Measurements from ENCODE around the gene F8.
A peak's percentile ranks its signal among the peaks of the same experiment; 100 is the strongest.
"Not testable (repeated sequence)": the region's sequence is repeated elsewhere in the genome, so short reads cannot be mapped to it uniquely, and the experiment has no call there.

Gene F8

DNA sequence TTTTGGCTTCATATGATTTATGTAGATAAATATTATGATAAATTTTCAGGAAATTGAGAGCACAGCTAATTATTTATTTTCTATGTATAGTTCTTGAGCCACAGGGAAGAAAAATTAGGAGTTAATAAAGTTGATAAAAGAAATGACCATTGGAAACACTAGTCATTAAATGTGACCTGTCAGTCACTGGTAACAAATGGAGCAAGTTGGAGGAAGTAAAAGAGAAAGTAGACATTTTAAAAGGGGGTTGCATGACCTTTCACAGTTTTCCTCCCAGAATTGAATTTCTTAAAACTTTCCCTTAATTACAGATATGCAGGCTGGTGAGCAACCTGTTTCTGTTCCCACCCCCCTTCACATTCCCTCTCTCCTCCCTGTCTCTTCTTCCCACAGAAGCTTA, 193.4 kb downstream of the F8 start:
- Histone ChIP-seq H3K79me2 (ENCODE audit: insufficient read depth, low read length) (no peaks in the 10 kb centered on the region), H4K20me1 (ENCODE audit: insufficient read depth, low read length, poor library complexity, severe bottlenecking) (no peaks in the 10 kb centered on the region), H3K36me3 (ENCODE audit: insufficient read depth, low read length) (no peaks in the 10 kb centered on the region), H3K4me1 (ENCODE audit: insufficient read depth, low read length, poor library complexity, severe bottlenecking) (no peaks in the 10 kb centered on the region), H3K9ac (ENCODE audit: low read depth, low read length, poor library complexity, severe bottlenecking) (no peak overlapping the region), H3K4me3 (ENCODE audit: low read length, poor library complexity, severe bottlenecking) (no peak overlapping the region), H3K9me2 (replicated peaks; ENCODE audit: low read depth, low read length) (no peaks in the 10 kb centered on the region), H3F3A (ENCODE audit: low read depth) (no peaks in the 10 kb centered on the region), H3K9me3 (ENCODE audit: insufficient read depth, low read depth, low read length) (no peaks in the 10 kb centered on the region), H3K4me2 (ENCODE audit: low read depth, low read length, poor library complexity, severe bottlenecking) (no peak overlapping the region), H3K27me3 (ENCODE audit: insufficient read depth, low read length, poor library complexity, severe bottlenecking) (no peaks in the 10 kb centered on the region), H2AFZ (ENCODE audit: low read length) (peak overlapping the region; percentile 60; the same call in 1 of the 2 replicates)
- no peak for TF ChIP-seq EZH2phosphoT487 (IDR thresholded peaks at IDR 0.05; ENCODE audit: borderline replicate concordance)

DNA sequence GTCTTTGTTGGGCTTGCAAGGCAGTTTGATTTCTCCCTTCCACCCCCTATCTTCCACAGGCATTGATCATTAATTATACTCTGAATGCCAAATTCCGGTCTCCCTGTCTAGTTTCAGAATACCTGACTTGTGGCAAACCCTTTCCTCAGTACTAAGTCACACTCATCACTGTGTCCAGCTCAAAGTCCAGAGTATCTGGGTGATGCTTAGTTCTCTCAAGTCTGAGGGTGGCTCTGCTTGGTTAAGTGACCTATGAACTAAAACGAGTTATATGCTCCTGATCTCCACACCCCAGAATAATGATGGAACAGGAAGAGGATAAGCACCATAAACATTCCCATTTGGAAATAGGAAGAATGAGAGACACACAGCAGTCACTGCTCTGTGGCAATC, 194.5 kb downstream of the F8 start:
- Histone ChIP-seq H3F3A (ENCODE audit: low read depth) (no peaks in the 10 kb centered on the region), H3K9ac (ENCODE audit: low read depth, low read length, poor library complexity, severe bottlenecking) (no peak overlapping the region), H3K4me3 (ENCODE audit: low read length, poor library complexity, severe bottlenecking) (no peak overlapping the region), H3K9me3 (ENCODE audit: insufficient read depth, low read depth, low read length) (no peaks in the 10 kb centered on the region), H3K36me3 (ENCODE audit: insufficient read depth, low read length) (no peaks in the 10 kb centered on the region), H3K79me2 (ENCODE audit: insufficient read depth, low read length) (no peaks in the 10 kb centered on the region), H3K9me2 (replicated peaks; ENCODE audit: low read depth, low read length) (no peaks in the 10 kb centered on the region), H3K4me2 (ENCODE audit: low read depth, low read length, poor library complexity, severe bottlenecking) (no peak overlapping the region), H3K4me1 (ENCODE audit: insufficient read depth, low read length, poor library complexity, severe bottlenecking) (no peaks in the 10 kb centered on the region), H2AFZ (ENCODE audit: low read length) (no peak overlapping the region), H4K20me1 (ENCODE audit: insufficient read depth, low read length, poor library complexity, severe bottlenecking) (no peaks in the 10 kb centered on the region), H3K27me3 (ENCODE audit: insufficient read depth, low read length, poor library complexity, severe bottlenecking) (no peaks in the 10 kb centered on the region)
- no peak for TF ChIP-seq EZH2phosphoT487 (IDR thresholded peaks at IDR 0.05; ENCODE audit: borderline replicate concordance)
- TF ChIP-seq, protein P1, sequence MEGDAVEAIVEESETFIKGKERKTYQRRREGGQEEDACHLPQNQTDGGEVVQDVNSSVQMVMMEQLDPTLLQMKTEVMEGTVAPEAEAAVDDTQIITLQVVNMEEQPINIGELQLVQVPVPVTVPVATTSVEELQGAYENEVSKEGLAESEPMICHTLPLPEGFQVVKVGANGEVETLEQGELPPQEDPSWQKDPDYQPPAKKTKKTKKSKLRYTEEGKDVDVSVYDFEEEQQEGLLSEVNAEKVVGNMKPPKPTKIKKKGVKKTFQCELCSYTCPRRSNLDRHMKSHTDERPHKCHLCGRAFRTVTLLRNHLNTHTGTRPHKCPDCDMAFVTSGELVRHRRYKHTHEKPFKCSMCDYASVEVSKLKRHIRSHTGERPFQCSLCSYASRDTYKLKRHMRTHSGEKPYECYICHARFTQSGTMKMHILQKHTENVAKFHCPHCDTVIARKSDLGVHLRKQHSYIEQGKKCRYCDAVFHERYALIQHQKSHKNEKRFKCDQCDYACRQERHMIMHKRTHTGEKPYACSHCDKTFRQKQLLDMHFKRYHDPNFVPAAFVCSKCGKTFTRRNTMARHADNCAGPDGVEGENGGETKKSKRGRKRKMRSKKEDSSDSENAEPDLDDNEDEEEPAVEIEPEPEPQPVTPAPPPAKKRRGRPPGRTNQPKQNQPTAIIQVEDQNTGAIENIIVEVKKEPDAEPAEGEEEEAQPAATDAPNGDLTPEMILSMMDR (conservative IDR thresholded peaks at IDR 0.05; ENCODE audit: low read length): no peak

DNA sequence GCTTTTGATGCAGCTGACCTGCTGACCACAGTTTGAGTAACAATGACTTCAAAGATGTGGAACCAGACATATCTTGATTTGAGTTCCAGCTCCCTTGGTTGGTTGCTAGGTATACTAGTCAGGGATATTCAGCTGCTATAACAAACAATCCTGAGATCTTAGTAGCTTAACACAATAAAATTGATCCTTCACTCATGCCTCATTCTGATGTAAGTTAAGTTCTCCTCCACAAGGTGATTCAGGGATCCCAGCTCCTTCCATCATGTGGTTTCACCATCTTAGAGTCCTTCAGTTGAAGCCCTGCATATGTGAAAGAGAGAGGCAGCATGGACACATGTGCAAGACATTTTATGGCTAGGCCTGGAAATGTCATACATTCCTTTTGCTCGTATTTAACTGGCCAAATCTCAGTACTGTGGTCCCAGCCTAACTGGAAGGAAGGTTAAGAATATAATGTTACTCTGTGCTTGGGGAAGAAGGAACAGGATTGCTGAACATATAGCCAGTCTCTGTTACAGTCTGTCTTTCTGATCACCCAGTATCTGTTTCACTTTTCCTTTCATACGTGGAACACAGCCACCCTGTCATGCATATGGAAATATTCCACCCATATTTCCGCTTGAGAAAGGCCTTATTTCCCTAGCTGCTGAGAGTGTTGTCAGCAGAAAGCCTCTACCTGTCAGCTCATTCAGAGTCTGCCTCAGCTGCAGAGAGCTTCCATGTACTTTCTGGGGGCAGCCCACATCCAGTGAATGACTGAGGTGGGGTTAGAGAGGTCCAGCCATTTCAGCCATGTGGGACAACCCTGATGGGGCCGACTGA, 195.1 kb downstream of the F8 start:
- Histone ChIP-seq H3K9me2 (replicated peaks; ENCODE audit: low read depth, low read length) (no peaks in the 10 kb centered on the region), H3K79me2 (ENCODE audit: insufficient read depth, low read length) (no peaks in the 10 kb centered on the region), H3K4me1 (ENCODE audit: insufficient read depth, low read length, poor library complexity, severe bottlenecking) (no peaks in the 10 kb centered on the region), H3K4me2 (ENCODE audit: low read depth, low read length, poor library complexity, severe bottlenecking) (no peak overlapping the region), H3K9me3 (ENCODE audit: insufficient read depth, low read depth, low read length) (no peaks in the 10 kb centered on the region), H3K4me3 (ENCODE audit: low read length, poor library complexity, severe bottlenecking) (no peak overlapping the region), H2AFZ (ENCODE audit: low read length) (no peak overlapping the region), H3K9ac (ENCODE audit: low read depth, low read length, poor library complexity, severe bottlenecking) (no peak overlapping the region), H4K20me1 (ENCODE audit: insufficient read depth, low read length, poor library complexity, severe bottlenecking) (no peaks in the 10 kb centered on the region), H3K27me3 (ENCODE audit: insufficient read depth, low read length, poor library complexity, severe bottlenecking) (no peaks in the 10 kb centered on the region), H3K36me3 (ENCODE audit: insufficient read depth, low read length) (no peaks in the 10 kb centered on the region), H3F3A (ENCODE audit: low read depth) (no peaks in the 10 kb centered on the region)
- no peak for TF ChIP-seq EZH2phosphoT487 (IDR thresholded peaks at IDR 0.05; ENCODE audit: borderline replicate concordance)
- TF ChIP-seq, protein P1 (conservative IDR thresholded peaks at IDR 0.05; ENCODE audit: low read length): no peak

DNA sequence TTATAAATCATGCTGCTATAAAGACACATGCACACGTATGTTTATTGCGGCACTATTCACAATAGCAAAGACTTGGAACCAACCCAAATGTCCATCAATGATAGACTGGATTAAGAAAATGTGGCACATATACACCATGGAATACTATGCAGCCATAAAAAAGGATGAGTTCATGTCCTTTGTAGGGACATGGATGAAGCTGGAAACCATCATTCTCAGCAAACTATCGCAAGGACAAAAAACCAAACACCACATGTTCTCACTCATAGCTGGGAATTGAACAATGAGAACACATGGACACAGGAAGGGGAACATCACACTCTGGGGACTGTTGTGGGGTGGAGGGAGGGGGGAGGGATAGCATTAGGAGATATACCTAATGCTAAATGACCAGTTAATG, 196.9 kb downstream of the F8 start:
- H3K27me3 ChIP-seq (ENCODE audit: insufficient read depth, low read length, poor library complexity, severe bottlenecking); H3K9me2 ChIP-seq (replicated peaks; ENCODE audit: low read depth, low read length); H3F3A ChIP-seq (ENCODE audit: low read depth); H3K79me2 ChIP-seq (ENCODE audit: insufficient read depth, low read length); H3K4me2 ChIP-seq (ENCODE audit: low read depth, low read length, poor library complexity, severe bottlenecking); H3K9ac ChIP-seq (ENCODE audit: low read depth, low read length, poor library complexity, severe bottlenecking); H3K9me3 ChIP-seq (ENCODE audit: insufficient read depth, low read depth, low read length); H4K20me1 ChIP-seq (ENCODE audit: insufficient read depth, low read length, poor library complexity, severe bottlenecking); H3K36me3 ChIP-seq (ENCODE audit: insufficient read depth, low read length); H2AFZ ChIP-seq (ENCODE audit: low read length); H3K4me1 ChIP-seq (ENCODE audit: insufficient read depth, low read length, poor library complexity, severe bottlenecking); H3K4me3 ChIP-seq (ENCODE audit: low read length, poor library complexity, severe bottlenecking): not testable (repeated sequence)
